RWPE1 (cell line): ENCODE results near the gene STXBP3.

ENCODE experiments used
- CTCF ChIA-PET: fragments of 350-600 bp; sonication (Branson Sonifier 250); formaldehyde crosslinking; extraction: SDS; loops from one replicate; lab custom pipeline; 2021; lab: Yijun Ruan, JAX
- POLR2A ChIA-PET: fragments of 400-600 bp; formaldehyde crosslinking; extraction: SDS; loops from one replicate; lab custom pipeline; 2020; ENCODE audit warnings: antibody characterized with exemption; ENCODE audit not compliant: low non-redundant PET; lab: Yijun Ruan, JAX
- DNase-seq: peaks from one replicate; pipeline ENCODE4 v3.0.0; 2012; ENCODE audit warnings: low spot score
- H3K27ac ChIP-seq: fragments of 450-650 bp; 2 replicates; pipeline ENCODE4 v1.5.1; 2017
- CTCF ChIP-seq: fragments of 450-650 bp; conservative IDR thresholded peaks from 2 replicates; pipeline ENCODE4 v1.5.1; 2017; ENCODE audit warnings: low read depth, mild to moderate bottlenecking

STXBP3 gene

GRCh38 chr1:108717774-108718316 lies 28.6 kb upstream of the STXBP3 start:
- H3K27ac ChIP-seq, result no peak overlapping the region
- ChIA-PET POLR2A (no interaction called here), CTCF (no interaction called here)
- no peak for DNase-seq
- no peak for TF ChIP-seq CTCF

GRCh38 chr1:108718927-108719655 lies 27.4 kb upstream of the STXBP3 start:
- POLR2A ChIA-PET, result no interaction called here
- CTCF ChIA-PET, result interaction anchor here (1.1 kb wide), 1 partner anchor 10 kb away, joined by 3 read pairs; no protein-coding TSS in a partner anchor
- TF ChIP-seq CTCF, result no peak
- no peak overlapping the region for H3K27ac ChIP-seq
- no peak for DNase-seq

- POLR2A ChIA-PET, result no interaction called here
- no peak overlapping the region for H3K27ac ChIP-seq
- no peak for TF ChIP-seq CTCF
- DNase-seq, result peak; percentile 88
- CTCF ChIA-PET, result interaction anchor here (0.6 to 1.1 kb wide), 2 partner anchors 11 to 468 kb away, joined by 3 read pairs; no protein-coding TSS in a partner anchor
These were observed 26.6 kb upstream of the STXBP3 start for GRCh38 chr1:108719656-108720435.

- ChIA-PET POLR2A (no interaction called here), CTCF (interaction anchor here (0.6 kb wide), 1 partner anchor 56 kb away, joined by 3 read pairs; no protein-coding TSS in a partner anchor)
- H3K27ac ChIP-seq, result no peak overlapping the region
- no peak for DNase-seq
- TF ChIP-seq CTCF, result no peak
These were observed 24.2 kb upstream of the STXBP3 start for GRCh38 chr1:108722292-108722691.

- no peak for DNase-seq
- no peak overlapping the region for H3K27ac ChIP-seq
- ChIA-PET CTCF (no interaction called here), POLR2A (no interaction called here)
- no peak for TF ChIP-seq CTCF
These were observed 20.6 kb upstream of the STXBP3 start for GRCh38 chr1:108725906-108726305.

DNA sequence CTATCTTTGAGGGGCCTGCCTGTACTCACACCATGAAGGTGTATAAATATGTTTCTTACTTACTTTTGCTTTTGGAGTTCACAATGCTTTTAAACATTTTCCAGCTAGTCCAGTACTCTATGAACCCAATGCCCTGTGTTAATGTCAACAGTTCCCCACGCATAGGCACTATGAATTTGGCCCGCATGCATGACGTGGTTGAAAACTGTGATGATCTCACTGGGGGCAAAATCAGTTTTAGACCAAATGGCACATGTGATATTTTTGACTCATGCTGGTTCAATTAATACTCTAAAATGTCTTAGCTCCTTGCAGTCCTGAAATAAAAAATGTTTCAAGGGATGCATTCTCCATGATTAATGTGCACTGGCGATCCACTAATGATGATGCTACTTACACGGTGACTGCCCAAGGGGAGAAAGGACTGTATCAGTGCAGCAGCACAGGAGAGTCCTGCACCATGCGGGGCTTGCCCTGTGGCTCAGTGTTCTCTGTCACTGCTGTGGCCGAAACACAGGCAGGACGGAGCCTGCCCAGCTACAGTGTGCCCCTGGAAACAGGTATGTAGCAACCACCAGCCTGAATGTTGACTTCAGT lies 18.0 kb upstream of the STXBP3 start:
- no peak for TF ChIP-seq CTCF
- ChIA-PET CTCF (interaction anchor here (0.8 kb wide), 1 partner anchor 703 kb away, joined by 4 read pairs; no protein-coding TSS in a partner anchor), POLR2A (no interaction called here)
- no peak overlapping the region for H3K27ac ChIP-seq
- no peak for DNase-seq
